Panc1 (cell line): ENCODE results near the gene OR52D1. TPM values are rescaled to one million over a fixed set of nuclear protein-coding genes. Genes with fewer than 3 reads are reported as not detected.

Experiments used
- ATAC-seq: fragments of 200-7000 bp; cut with Tn5 transposase; 2 replicates; pipeline ENCODE4 v1.9.1; 2020; ENCODE audit warnings: mild to moderate bottlenecking, moderate library complexity
- BruUV-seq: library from RNA; stranded (reverse); fragments of 400-500 nt; replicated peaks from 2 replicates; lab custom pipeline; 2021; lab: Mats Ljungman, UMichigan
- CTCF ChIA-PET: fragments of 300-600 bp; sonication (Branson Sonifier 250); formaldehyde crosslinking; loops from one replicate; lab custom pipeline; 2022; ENCODE audit warnings: antibody characterized with exemption; lab: Charles Lee
- POLR2A ChIA-PET: fragments of 300-600 bp; sonication (Branson Sonifier 250); formaldehyde crosslinking; loops from one replicate; lab custom pipeline; 2022; ENCODE audit warnings: antibody characterized with exemption; lab: Charles Lee
- DNase-seq: peaks from one replicate; pipeline ENCODE4 v3.0.0-alpha.2; 2010; ENCODE audit warnings: low read depth, low spot score
- H3K27ac ChIP-seq: 2 replicates; pipeline ENCODE4 v1.5.1; 2011; ENCODE audit warnings: mild to moderate bottlenecking, low read length, inconsistent platforms
- H3K27me3 ChIP-seq: fragments of 200-500 bp; sonication (Bioruptor generic); 2 replicates; pipeline ENCODE4 v1.6.0; 2014; ENCODE audit warnings: low read length, inconsistent platforms; ENCODE audit not compliant: control insufficient read depth, insufficient read depth
- H3K36me3 ChIP-seq: fragments of 200-500 bp; sonication (Bioruptor generic); 2 replicates; pipeline ENCODE4 v1.5.1; 2014; ENCODE audit warnings: inconsistent platforms, mild to moderate bottlenecking, low read length, moderate library complexity; ENCODE audit not compliant: control insufficient read depth, insufficient read depth
- H3K4me1 ChIP-seq: 2 replicates; pipeline ENCODE4 v1.5.1; 2011; ENCODE audit warnings: inconsistent platforms, mild to moderate bottlenecking, low read length, moderate library complexity; ENCODE audit not compliant: control insufficient read depth, insufficient read depth
- H3K4me3 ChIP-seq, 2 experiments: 2 replicates each; pipeline ENCODE4 v1.5.1; 2011 to 2012; ENCODE audit warnings: low read depth in 2 of 2, low read length in 2 of 2, mild to moderate bottlenecking in 2 of 2, inconsistent platforms in 1 of 2, moderate library complexity in 1 of 2
- H3K9me3 ChIP-seq: fragments of 200-500 bp; sonication (Bioruptor generic); 2 replicates; pipeline ENCODE4 v1.5.1; 2014; ENCODE audit warnings: low read depth, mild to moderate bottlenecking, inconsistent platforms, low read length, moderate library complexity; ENCODE audit not compliant: control insufficient read depth, insufficient read depth
- POLR2AphosphoS5 ChIP-seq: IDR thresholded peaks from 2 replicates; pipeline ENCODE4 v1.6.1; 2012; ENCODE audit warnings: mild to moderate bottlenecking, low read depth, low read length, moderate library complexity
- REST ChIP-seq, 2 experiments: IDR thresholded peaks; 2 replicates each; pipeline ENCODE4 v1.6.1; 2011 to 2012; ENCODE audit warnings: low read depth in 2 of 2, control low read depth in 1 of 2, low read length in 1 of 2, mild to moderate bottlenecking in 1 of 2, moderate library complexity in 1 of 2; ENCODE audit not compliant: insufficient read depth in 1 of 2
- SIN3A ChIP-seq: IDR thresholded peaks from 2 replicates; pipeline ENCODE4 v1.6.1; 2012; ENCODE audit warnings: low read depth, mild to moderate bottlenecking, low read length, moderate library complexity, borderline replicate concordance; ENCODE audit not compliant: insufficient read depth
- TCF7L2 ChIP-seq: IDR thresholded peaks from 2 replicates; pipeline ENCODE4 v1.6.1; 2011; ENCODE audit warnings: mild to moderate bottlenecking, low read depth, low read length, inconsistent platforms
- in situ Hi-C: cut with HindIII; loops from 2 replicates; pipeline ENCODE4 v1.10.0; 2016; ENCODE audit warnings: low sequenced_read_pairs, low pct_unique_long_range_greater_than_20kb
- intact Hi-C: fragments of 100-400 bp; cut with micrococcal nuclease; formaldehyde crosslinking; loops from one replicate; pipeline ENCODE4 v1.10.0; 2022; ENCODE audit not compliant: unreplicated experiment
- total RNA-seq: library from RNA; stranded (reverse); gene quantifications from one replicate; pipeline ENCODE4 v1.2.1, GENCODE V29; 2021; ENCODE audit not compliant: unreplicated experiment
- TF ChIP-seq, protein P1 (sequence below): fragments of 450-650 bp; IDR thresholded peaks from 2 replicates; pipeline ENCODE4 v1.5.1; 2017; ENCODE audit warnings: mild to moderate bottlenecking

Gene OR52D1
- total RNA-seq, 1 experiment from 2014 or later = not detected

GRCh38 chr11:5473921-5474320 lies 14.6 kb upstream of the OR52D1 start:
- Histone ChIP-seq H3K27me3 (peaks cover 13% of the 10 kb centered on the region), H3K27ac (no peak overlapping the region), H3K9me3 (no peaks in the 10 kb centered on the region), H3K4me3 (no peak overlapping the region), H3K36me3 (no peaks in the 10 kb centered on the region), H3K4me1 (no peaks in the 10 kb centered on the region)
- intact Hi-C loops (no loop called here), in situ Hi-C loops (no loop called here)
- TF ChIP-seq SIN3A (no peak), TCF7L2 (no peak), REST (IDR thresholded peaks at IDR 0.05; ENCODE audit: insufficient read depth in 1 of 2, low read depth in 2 of 2, low read length in 1 of 2) (no peak), POLR2AphosphoS5 (no peak)
- TF ChIP-seq, protein P1, sequence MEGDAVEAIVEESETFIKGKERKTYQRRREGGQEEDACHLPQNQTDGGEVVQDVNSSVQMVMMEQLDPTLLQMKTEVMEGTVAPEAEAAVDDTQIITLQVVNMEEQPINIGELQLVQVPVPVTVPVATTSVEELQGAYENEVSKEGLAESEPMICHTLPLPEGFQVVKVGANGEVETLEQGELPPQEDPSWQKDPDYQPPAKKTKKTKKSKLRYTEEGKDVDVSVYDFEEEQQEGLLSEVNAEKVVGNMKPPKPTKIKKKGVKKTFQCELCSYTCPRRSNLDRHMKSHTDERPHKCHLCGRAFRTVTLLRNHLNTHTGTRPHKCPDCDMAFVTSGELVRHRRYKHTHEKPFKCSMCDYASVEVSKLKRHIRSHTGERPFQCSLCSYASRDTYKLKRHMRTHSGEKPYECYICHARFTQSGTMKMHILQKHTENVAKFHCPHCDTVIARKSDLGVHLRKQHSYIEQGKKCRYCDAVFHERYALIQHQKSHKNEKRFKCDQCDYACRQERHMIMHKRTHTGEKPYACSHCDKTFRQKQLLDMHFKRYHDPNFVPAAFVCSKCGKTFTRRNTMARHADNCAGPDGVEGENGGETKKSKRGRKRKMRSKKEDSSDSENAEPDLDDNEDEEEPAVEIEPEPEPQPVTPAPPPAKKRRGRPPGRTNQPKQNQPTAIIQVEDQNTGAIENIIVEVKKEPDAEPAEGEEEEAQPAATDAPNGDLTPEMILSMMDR = no peak
- ChIA-PET POLR2A (no interaction called here), CTCF (no interaction called here)
- no peak for DNase-seq
- ATAC-seq = no peak
- BruUV-seq = no TSS peak

DNA sequence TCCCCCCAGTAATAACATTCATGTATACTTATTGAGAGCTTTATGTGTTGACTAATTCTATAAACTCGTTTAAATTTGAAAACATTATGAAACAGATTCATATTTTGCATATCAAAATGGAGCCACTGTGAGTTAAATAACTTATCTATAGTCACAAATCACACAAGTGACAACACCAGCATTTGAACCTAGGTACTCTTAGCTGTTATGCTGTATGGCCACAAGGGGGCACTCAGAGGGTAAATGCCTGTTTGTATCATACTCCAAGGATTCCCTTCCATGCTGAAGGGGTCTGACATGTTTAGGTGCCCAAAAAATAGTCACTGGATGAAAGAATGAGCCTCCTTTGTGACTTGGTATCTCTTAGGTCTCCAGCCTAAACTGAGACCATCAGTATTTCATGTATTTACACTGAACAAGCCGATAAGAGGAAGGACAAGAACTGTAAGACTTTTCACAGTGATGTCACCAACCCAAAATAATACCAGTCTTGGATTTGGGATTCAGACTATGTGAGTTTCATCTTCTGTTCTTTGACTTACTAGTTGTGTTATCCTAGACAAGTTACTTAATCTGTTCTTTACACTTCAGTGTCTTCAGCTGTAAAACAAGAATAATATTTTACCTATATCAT lies 12.2 kb upstream of the OR52D1 start:
- intact Hi-C loops (loop anchor here (2.0 to 5.0 kb wide), 3 partner anchors 76 to 332 kb away; partner anchors contain the start of gene OR52N2), in situ Hi-C loops (no loop called here)
- no TSS peak for BruUV-seq
- POLR2A ChIA-PET = no interaction called here
- TF ChIP-seq SIN3A (no peak), REST (IDR thresholded peaks at IDR 0.05; ENCODE audit: insufficient read depth in 1 of 2, low read depth in 2 of 2, low read length in 1 of 2) (no peak), POLR2AphosphoS5 (no peak)
- TF ChIP-seq, protein P1 = peak; percentile 89
- no peak overlapping the region for H3K4me3 ChIP-seq
- DNase-seq (peak; percentile 39), ATAC-seq (peak; percentile 88)
- no peaks in the 10 kb centered on the region for H3K36me3 ChIP-seq
- CTCF ChIA-PET = no interaction called here
- H3K4me1 ChIP-seq = no peaks in the 10 kb centered on the region
- H3K9me3 ChIP-seq = no peaks in the 10 kb centered on the region
- peaks cover 13% of the 10 kb centered on the region for H3K27me3 ChIP-seq
- no peak overlapping the region for H3K27ac ChIP-seq
